ENCODE measurements around the gene WWOX.

Gene WWOX

GRCh38 chr16:78577630-78578029 lies 478.2 kb downstream of the WWOX start:
- no peak for DNase-seq (ENCODE audit: low read depth)
- H3K4me3 ChIP-seq (ENCODE audit: low read length), result no peak overlapping the region
- TF ChIP-seq, protein P1, sequence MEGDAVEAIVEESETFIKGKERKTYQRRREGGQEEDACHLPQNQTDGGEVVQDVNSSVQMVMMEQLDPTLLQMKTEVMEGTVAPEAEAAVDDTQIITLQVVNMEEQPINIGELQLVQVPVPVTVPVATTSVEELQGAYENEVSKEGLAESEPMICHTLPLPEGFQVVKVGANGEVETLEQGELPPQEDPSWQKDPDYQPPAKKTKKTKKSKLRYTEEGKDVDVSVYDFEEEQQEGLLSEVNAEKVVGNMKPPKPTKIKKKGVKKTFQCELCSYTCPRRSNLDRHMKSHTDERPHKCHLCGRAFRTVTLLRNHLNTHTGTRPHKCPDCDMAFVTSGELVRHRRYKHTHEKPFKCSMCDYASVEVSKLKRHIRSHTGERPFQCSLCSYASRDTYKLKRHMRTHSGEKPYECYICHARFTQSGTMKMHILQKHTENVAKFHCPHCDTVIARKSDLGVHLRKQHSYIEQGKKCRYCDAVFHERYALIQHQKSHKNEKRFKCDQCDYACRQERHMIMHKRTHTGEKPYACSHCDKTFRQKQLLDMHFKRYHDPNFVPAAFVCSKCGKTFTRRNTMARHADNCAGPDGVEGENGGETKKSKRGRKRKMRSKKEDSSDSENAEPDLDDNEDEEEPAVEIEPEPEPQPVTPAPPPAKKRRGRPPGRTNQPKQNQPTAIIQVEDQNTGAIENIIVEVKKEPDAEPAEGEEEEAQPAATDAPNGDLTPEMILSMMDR (IDR thresholded peaks at IDR 0.05; ENCODE audit: insufficient read depth, low read depth, low read length, missing control alignments), result no peak

- H3K4me3 ChIP-seq (ENCODE audit: low read length), result no peak overlapping the region
- TF ChIP-seq, protein P1 (IDR thresholded peaks at IDR 0.05; ENCODE audit: insufficient read depth, low read depth, low read length, missing control alignments), result no peak
- no peak for DNase-seq (ENCODE audit: low read depth)
These were observed 479.6 kb downstream of the WWOX start for GRCh38 chr16:78579020-78579419.

- no peak for DNase-seq (ENCODE audit: low read depth)
- TF ChIP-seq, protein P1 (IDR thresholded peaks at IDR 0.05; ENCODE audit: insufficient read depth, low read depth, low read length, missing control alignments), result no peak
- H3K4me3 ChIP-seq (ENCODE audit: low read length), result no peak overlapping the region
These were observed 484.0 kb downstream of the WWOX start for GRCh38 chr16:78583441-78583840.

GRCh38 chr16:78584213-78584860 lies 484.9 kb downstream of the WWOX start:
- DNase-seq (ENCODE audit: low read depth), result no peak
- TF ChIP-seq, protein P1 (IDR thresholded peaks at IDR 0.05; ENCODE audit: insufficient read depth, low read depth, low read length, missing control alignments), result no peak
- H3K4me3 ChIP-seq (ENCODE audit: low read length), result no peak overlapping the region

- no peak for DNase-seq (ENCODE audit: low read depth)
- H3K4me3 ChIP-seq (ENCODE audit: low read length), result no peak overlapping the region
- TF ChIP-seq, protein P1 (IDR thresholded peaks at IDR 0.05; ENCODE audit: insufficient read depth, low read depth, low read length, missing control alignments), result no peak
These were observed 485.5 kb downstream of the WWOX start for GRCh38 chr16:78584991-78585390.

- TF ChIP-seq, protein P1 (IDR thresholded peaks at IDR 0.05; ENCODE audit: insufficient read depth, low read depth, low read length, missing control alignments), result no peak
- no peak overlapping the region for H3K4me3 ChIP-seq (ENCODE audit: low read length)
These were observed 489.9 kb downstream of the WWOX start for GRCh38 chr16:78589331-78589730.

DNA sequence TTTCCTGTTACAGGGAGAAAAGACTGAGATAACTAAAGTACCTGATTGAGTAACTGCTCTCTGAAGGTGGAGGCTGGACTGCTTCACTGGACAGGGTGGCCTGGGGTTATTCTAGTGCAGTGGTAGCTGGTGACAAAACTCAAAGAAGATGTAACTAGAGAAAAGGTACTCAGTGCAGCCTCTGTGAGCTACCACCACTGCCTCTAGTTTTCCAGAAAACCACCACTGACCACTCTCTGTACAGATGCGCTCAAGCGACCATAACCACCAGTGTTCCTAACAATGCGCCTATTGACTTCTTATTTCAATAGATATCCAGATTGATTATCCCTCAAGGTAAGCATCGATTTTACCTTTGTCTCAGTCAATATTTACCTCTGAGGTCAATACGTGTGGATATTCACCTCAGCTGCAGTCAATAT lies 492.2 kb downstream of the WWOX start:
- TF ChIP-seq, protein P1 (IDR thresholded peaks at IDR 0.05; ENCODE audit: insufficient read depth, low read depth, low read length, missing control alignments), result no peak
- DNase-seq (ENCODE audit: low read depth), result no peak
- H3K4me3 ChIP-seq (ENCODE audit: low read length), result no peak overlapping the region

More at GRCh38 chr16:78589331-78589730, 489.9 kb downstream of the WWOX start:
- DNase-seq (ENCODE audit: low read depth), result no peak

Measured in epithelial cell of esophagus (primary cell).